Measurements from ENCODE around the gene UNC13D.
A peak's percentile ranks its signal among the peaks of the same experiment; 100 is the strongest.

UNC13D gene

DNA sequence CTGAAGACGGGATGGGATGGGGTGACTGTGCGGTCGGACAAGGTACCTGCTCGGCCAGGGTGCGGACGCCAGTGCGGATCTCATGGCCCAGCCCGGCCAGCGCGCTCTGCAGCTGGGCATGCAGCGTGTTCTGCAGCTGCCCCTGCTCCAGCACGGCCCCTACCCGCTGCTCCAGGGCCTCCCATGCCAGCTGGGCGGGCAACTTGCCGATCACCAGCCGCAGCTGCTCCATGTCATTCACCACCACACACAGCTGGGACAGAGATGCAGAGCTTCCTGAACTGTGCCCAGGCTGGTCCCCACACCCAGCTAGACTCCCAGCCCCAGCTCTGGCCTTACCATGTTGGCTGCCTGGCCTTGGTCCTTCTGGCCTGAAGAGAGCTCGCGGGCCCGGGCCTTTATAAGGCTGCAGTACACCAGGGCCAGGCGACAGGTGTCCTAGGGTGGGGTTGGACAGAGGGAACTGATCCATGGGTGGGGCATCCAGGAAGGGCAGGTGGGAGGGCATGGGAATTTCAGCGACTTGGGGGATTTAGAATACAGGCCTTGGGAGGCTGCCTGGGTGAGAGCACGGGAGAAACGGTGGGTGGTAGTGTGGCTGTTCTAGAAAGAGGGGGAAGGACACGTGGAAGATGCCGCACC is 9.8 kb downstream of the UNC13D start:
- no peak for DNase-seq (ENCODE audit: low read depth)

DNA sequence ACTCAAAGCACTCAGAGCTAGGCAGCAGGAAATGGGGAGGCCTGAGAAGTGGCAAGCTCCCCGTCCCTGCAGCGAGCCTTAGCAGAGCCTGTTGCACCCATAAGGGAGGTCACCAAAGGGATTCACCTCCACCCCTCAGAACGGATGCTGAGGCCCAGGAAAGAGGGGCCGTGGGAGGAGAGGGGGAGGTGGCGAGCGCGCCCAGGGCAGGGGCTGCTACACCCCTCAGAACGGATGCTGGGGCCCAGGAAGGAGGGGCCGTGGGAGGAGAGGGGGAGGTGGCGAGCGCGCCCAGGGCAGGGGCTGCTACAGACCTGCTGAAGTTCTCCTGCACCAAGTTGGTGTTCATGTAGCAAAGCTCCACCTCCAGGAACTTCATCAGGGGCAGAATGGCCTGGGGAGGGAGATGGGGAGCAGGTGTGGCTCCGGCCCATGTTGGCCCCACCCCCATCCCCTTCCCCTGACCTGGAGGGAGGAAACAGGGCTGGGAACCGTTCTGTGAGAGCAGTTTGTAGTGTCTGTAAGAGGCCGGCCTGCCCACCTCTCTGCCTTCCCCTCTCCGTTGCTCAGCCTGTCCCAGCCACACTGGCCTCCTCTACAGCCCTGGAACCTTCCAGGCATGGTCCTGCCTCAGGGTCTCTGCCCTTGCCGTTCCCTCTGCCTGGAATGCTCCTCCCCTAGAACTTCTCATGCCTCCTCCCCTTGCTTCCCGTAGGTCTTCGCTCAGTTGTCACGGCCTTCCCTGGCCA is 11.4 kb downstream of the UNC13D start:
- DNase-seq (ENCODE audit: low read depth): no peak

DNA sequence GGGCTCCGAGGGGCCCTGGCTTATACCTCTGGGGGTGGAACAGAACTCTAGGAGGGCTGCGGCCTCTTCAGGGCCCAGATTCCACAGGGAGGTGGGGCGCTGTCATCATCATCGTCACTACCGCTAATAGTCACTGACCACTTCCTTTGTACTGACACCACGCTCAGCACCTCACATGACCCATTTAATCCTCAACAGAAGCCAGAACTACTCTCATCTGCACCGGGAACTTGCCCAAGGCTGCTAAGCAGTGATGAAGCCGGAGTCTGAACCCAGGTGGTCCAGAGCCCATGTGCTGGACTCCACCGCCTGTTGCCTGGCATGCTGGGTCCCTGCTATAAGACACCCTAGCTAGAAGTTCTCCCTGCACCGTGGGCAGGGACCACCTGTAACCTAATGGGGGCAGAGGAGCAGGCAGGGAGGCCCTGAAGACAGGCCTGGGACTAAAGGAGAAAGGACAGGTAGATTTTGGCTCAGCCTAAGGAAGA is 12.0 kb downstream of the UNC13D start:
- peak; percentile 72 for DNase-seq (ENCODE audit: low read depth)

DNA sequence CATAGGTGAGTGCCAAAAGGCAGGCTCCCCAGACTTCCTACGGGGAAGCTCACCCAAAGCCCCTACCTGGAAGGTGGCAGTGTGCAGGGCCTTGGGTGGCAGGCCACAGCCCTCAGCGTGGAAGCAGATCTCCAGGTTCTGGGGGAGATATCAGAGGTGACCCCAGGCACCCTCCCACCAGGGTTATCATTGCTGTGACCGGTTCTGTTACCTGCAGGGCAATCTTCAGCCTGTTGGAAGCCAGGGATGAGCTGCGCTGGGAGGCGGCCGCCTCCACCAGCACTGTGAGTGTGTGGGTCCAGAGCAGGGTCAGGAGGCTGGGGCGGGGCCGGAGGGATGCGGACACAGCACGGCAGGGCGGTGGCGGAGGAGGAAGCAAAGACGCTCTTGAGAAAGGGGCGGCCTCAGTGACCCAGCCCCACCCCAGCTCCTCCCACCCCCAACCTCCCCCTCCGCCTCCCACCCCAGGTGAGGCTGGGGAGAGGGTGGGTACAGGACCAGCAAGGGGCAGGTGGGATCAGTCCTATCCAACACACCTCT is 13.1 kb downstream of the UNC13D start:
- DNase-seq (ENCODE audit: low read depth): no peak

DNA sequence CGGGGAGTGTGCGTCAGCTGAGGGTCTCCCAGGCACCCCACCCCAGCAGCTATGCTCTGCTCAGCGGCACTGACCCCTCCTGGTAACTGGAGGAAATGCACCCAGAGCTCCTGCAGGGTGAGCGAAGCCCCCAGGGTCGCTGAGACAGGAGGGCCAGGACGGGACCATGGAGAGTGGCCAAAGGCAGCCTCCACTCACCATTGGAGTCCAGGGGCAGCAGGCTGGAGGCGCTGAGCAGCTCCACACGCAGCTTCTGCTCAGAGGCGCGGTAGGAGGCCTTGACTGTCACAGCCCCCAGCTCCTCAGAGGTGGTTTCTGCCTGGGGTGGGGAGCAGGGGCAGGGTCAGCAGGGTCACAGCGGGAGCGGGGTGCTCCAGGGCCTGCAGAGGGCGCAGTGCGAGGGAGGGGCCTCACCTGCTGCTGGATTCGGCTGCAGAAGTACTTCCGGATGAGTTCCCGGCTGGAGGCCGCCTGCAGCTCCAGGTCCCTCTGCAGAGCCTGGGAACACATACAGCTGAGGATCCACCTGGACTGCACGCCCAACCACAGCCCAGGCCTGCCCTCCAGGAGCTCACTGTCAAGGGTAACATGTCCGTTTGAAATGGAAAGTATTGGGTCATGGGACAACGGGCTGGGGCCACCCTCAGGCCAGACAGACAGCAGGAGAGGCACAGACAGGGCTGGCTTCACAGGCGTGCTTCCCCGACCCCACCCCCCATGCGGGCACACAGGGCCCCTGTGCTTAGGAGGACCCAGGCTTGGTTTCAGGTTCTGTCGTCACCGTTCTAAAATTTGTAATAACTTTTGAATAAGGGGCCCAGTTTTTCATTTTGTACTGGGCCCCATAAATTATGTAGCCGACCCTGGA is 13.8 kb downstream of the UNC13D start:
- no peak for DNase-seq (ENCODE audit: low read depth)

DNA sequence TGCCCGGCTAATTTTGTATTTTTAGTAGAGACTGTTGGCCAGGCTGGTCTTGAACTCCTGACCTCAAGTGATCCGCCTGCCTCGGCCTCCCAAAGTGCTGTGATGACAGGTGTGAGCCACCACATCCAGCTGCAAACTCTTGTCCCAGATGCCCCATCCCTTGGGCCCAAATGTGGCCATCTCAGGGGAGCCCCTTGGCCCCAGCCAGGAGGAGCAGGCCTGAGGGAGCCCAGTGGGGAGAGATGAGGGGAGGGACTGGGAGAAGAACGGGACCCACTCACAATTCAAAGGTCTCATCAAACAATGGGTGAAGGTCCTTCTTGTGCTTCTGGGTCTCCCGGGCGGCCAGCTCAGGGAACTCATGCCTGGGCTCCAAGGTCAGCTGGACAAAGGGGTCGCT is 14.5 kb downstream of the UNC13D start:
- DNase-seq (ENCODE audit: low read depth): no peak

DNA sequence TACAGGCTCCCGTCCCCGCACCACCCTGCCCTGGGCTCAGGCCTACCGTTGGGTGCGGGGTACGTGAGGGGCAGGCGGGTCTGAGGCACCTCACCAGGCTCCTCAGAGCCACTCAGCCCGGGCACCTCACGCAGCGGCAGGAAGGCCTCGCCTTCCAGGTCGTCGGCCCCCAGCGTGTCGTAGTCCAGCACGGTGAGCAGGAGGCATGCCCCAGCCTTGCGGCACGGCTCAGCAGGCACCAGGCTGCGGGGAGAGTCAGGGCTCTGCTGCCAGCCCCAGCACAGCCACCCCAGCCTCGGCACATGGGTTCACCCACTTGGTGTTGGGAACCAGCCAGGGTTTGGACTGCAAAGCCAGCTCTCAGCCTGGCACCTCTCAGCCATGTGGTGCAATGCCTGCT is 15.5 kb downstream of the UNC13D start:
- DNase-seq (ENCODE audit: low read depth): no peak

DNA sequence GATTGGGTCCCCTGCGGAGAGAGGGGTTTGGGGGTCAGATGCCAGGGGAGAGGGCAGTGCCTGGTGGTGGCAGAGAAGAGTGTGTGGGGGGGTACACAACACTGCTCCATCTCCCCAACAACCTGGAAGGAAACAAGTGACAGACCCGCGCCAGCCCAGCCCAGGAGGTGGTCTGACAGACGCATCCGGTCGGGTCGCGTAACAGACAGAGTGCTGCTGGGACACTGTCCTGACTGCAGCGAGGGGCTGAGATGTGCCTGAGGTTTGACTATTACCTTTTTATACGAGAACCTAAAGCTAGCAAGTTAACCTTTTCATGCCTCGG is 16.2 kb downstream of the UNC13D start:
- no peak for DNase-seq (ENCODE audit: low read depth)

DNA sequence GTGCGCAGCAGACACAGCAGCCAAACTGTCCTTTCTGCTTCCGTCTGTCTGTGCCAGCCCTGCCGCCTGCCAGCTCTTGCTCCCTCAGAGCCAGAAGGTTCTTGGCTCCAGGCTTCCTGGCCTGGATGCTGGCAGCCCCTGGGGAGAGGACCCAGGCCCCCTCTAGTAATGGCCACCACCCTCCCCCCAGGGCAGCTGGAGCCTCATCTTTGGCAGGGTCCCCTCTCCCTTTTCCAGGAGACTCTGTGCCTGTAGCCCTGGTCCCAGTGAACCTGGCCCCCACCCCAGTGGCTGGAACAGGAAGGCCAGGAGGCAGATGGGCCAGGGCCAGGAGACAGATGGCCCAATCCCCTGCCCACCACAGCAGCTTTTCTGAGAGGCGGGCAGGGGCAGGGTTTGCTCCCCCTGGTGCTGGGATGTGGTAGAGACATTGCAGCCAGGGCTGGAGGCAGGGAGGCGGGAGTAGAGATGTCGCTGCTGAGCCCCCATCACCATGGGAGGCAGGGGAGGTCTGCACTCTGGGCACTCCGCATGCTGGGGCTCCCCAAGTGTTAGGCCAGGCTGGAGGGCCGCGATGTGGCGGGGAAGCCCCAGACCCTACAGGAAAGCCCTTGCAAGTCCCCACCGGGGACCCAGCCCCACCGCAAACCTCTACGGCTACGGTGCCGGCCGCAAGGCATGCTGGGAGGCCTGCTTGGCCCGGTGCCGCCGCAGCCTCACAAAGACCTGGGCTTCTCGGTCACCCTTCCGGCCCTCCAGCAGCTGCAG is 16.7 kb downstream of the UNC13D start:
- DNase-seq (ENCODE audit: low read depth): peak; percentile 17

DNA sequence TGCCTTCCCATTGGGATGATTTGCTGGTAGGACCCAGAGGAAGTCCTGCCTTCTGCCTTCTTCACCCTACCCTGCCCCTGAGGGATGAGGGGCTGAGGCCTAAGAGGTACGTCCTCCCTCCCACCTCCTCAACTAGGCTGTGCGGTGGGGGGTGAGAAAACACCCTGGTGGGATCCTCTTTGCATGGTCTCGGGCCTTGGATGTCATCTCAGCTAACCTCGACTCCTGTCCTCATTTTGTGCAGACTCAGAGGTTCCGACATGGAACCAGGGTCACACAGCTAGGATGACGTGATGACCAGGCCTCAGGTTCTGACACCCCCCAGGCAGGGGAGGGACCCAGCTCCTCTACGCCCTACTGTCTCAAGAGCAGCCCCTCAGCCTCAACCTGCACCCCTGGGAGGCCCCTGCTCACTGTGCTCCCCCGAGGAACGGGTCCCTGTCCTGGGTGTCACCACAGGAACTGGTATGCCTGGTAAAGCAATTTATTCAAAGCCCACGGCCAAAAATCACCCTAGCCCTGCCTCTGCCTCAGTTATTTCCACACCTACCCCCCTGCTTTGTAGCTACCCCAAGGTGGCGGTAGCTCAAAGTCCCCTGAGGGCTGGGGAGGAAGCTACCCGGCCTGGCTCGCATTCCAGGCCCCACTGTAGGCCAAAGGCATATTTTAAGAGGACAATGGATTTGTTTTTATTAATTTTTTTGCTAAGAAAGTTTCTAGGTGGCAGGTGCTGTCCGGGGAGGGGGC is 17.5 kb downstream of the UNC13D start:
- no peak for DNase-seq (ENCODE audit: low read depth)

DNA sequence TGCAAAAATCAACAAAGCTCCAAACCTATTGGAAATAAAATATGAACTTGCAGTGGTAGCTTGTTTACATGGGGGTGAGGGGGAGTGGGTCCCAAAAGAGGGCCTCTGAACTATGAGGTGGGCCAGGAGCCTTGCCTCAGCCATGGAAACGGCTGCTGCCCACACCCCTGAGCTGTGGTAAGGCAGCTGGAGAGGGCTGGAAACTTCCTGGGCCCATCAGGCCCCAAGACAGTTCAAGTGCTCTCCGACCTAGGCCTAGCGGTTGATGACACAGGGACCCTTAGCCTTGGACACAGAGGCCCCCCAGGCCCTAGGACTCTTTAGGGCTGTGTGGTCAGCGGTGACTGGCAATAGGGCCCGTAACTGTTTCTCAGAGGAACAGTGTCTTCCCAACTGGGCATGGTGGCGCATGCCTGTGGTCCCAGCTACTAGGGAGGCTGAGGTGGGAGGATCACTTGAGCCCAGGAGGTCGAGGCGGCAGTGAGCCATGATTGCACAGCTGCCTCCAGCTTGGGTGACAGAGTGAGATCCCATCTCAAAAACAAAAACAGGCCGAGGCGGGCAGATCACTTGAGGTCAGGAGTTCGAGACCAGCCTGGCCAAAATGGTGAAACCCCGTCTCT is 18.3 kb downstream of the UNC13D start:
- DNase-seq (ENCODE audit: low read depth): no peak

DNA sequence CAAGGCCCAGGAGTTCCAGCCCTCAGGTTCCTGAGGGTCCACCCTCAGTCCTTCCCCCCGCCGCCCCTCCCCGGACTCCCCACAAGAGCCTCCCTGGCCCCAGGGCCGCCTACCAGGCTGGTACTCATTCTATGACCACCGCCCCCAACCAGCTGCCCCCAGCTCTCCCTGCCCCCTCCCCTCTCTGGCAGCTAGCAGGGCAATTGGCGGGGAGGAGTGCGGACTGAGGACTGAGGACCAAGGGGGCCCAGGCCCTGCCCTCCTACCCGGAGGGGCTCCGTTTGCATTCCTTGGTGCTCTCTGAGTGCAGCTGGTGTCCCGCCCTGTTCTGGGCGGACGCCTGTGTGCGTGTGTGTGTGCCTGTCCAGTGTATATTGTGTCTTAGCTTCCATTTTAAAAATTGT is 19.1 kb downstream of the UNC13D start:
- DNase-seq (ENCODE audit: low read depth): no peak

DNA sequence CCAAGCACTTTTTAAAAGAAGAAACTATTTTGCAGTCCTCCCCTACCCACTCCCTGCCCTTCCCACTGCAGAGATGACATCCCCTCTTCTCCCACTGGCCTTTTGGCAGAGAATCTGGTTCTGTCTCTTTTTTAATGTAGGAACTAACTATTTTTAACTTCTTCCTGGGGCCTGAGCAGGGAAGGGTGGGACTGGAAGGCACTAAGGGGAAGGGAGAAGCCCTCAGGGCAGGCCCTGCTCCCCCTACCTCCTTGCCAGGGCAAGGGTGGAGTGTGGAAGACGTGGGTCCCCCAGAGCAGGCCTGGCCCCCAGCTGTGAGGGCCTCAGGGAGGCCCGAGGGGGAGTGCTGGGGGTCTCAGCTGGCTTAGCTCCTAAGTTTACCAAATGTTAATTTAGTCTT is 19.5 kb downstream of the UNC13D start:
- DNase-seq (ENCODE audit: low read depth): no peak

DNA sequence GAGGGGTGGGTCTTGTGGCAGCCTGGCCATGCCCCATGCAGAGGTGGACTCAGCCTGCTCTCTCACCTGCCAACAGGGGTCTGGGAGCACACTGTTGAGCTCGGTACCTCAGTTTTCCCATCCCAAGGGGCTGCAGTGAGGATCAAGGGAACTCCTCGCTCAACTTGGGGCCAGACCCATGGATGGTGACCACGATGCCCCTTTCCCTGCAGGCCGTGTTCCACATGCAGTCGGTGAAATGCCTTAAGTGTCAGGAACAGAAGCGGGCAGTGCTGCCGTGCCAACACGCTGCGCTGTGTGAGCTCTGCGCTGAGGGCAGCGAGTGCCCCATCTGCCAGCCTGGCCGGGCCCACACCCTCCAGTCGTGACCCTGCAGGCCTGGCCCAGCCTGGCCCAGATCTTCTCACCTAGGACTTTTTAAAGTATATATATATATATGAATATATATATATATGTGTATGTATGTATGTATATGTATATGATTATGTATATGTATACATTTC is 20.1 kb downstream of the UNC13D start:
- DNase-seq (ENCODE audit: low read depth): no peak

DNA sequence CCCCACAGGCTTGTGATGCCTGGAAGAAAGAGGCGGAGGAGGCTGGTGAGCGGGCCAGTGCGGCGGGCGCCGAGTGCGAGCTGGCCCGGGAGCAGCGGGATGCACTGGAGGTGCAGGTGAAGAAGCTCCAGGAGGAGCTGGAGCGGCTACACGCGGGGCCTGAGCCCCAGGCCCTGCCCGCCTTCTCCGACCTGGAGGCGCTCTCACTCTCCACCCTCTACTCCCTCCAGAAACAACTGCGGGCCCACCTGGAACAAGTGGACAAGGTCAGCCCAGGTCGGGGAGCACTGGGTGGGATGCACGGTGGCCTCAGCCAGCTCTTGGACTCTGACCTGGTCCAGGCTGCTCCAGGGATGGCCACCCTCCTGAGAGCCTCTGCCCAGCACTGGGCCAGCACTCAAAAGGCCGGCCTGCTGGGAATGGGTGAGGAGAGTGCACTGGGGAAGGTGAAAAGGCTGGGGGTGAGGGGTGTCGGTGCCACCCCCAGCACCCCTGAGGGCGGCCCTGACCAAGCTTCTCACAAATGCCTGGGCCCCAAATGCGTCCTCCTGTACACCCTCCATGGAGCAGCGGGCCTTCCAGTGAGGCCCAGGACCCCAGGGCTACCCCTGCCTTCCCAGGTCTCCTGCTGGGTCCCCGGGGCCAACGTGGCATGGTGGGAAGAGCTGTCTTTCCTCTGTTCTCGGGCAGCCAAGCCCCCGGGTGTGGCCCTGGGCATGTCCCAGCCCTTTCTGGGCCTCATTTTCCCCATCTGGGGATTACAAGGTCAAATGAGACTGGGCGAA is 20.8 kb downstream of the UNC13D start:
- DNase-seq (ENCODE audit: low read depth): no peak

DNA sequence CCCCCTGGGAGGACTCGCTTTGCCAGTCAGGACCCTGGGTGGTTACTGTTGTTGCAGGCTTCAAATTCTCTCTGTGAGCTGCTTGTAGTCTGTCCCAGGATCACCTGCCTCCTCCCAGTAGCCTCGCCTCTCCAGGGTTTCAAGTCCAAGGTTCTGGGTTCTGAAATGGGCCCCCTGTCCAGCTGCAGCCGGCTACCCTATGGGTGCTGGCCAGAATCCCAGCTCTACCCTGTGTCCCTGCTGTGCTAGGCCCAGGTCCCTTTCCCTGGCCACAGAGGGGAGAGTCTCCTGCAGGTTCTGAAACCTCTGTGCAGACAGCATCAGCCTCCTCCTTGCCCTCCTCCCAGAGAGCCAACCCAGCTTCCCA is 21.4 kb downstream of the UNC13D start:
- no peak for DNase-seq (ENCODE audit: low read depth)

DNA sequence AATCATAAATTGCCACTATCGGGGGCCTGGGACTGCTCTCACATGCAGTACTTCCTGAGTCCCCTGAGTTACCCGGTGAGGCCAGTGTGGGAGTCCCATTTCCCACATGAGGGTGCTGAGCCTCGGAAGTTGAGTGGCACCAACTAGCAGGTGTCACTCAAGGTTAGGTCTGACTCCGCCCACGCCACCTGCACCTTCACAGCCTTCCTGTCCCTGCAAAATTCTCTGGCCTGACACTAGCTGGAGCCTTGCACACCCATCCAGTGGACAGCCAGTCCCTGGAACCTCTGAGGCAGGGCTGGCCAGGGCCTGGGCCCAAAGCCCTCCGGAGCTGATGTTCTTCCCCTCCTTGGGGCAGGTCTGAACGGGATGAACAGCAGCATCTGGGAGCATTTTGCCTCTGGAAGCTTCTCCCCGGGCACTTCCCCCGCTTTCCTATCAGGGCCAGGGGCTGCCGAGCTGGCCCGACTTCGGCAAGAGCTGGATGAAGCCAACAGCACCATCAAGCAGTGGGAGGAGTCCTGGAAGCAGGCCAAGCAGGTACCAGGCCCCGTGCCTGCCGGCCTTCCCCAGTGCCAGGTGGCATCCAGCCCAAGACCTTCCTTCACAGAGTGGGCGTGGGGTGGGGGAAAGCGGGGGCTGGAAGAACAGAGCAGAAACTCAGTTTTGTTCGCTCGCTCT is 21.9 kb downstream of the UNC13D start:
- DNase-seq (ENCODE audit: low read depth): no peak

DNA sequence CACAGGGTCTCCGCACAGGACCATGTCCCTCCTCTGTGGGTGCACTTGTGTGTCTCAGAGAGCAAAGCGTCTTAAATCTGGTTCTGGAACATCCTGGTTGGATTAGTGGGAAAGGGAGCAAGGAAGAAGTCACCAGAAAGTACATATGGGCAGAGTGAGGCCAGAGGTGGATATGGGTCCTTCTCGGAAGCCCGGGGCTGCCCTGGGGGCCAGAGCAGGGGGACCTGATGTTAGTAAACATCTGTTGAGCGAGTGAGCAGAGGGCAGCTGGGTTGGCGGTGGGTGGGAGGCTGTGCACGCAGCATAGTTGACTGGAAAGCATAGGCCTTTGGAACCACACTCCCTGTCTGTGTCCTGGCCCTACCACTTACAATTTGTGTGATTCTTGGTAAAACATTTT is 22.7 kb downstream of the UNC13D start:
- DNase-seq (ENCODE audit: low read depth): no peak

All from stromal cell of bone marrow (primary cell).